K562 (cell line): ENCODE data around the gene MYBPHL. TPM values are rescaled to one million over a fixed set of nuclear protein-coding genes. Genes with fewer than 3 reads are reported as not detected.

Source experiments
- BCL6 ChIP-seq: fragments of 250-450 bp; sonication (Bioruptor Pico); IDR thresholded peaks from 2 replicates; pipeline ENCODE4 v1.4.0; 2020
- GATA2 ChIP-seq: sonication (generic); formaldehyde crosslinking; IDR thresholded peaks from 2 replicates; pipeline ENCODE4 v1.4.0; 2020; ENCODE audit warnings: mild to moderate bottlenecking, missing genetic modification reagents
- POLR2AphosphoS2 ChIP-seq: IDR thresholded peaks from 2 replicates; pipeline ENCODE4 v1.6.1; 2012; ENCODE audit warnings: low read length, improper control_type of control experiment
- RAD21 ChIP-seq, 2 experiments: fragments of 250-450 bp in 1 of 2; fragments of 450-650 bp in 1 of 2; sonication (Bioruptor Pico) in 1 of 2; formaldehyde crosslinking in 1 of 2; IDR thresholded peaks in 1 of 2; conservative IDR thresholded peaks in 1 of 2; 2 replicates each; pipeline versions ENCODE4 v1.4.0 to v1.8.0; 2020 to 2022; ENCODE audit warnings: mild to moderate bottlenecking in 2 of 2, moderate library complexity in 1 of 2
- RCOR1 ChIP-seq, 2 experiments: IDR thresholded peaks; 2 replicates each; pipeline ENCODE4 v1.6.1; 2012; ENCODE audit warnings: low read depth in 2 of 2, low read length in 2 of 2, borderline replicate concordance in 1 of 2, improper control_type of control experiment in 1 of 2
- SETDB1 ChIP-seq: IDR thresholded peaks from one replicate; pipeline ENCODE4 v1.6.1; 2012; ENCODE audit warnings: low read length, control low read depth, inconsistent platforms
- SLC30A9 ChIP-seq: fragments of 250-450 bp; sonication (Bioruptor Pico); IDR thresholded peaks from 2 replicates; pipeline ENCODE4 v1.8.0; 2022; ENCODE audit warnings: mild to moderate bottlenecking, moderate library complexity
- SRF ChIP-seq, 2 experiments: fragments of 250-450, 450-650 bp in 1 of 2; sonication (Bioruptor Pico) in 1 of 2; sonication (generic) in 1 of 2; formaldehyde crosslinking; IDR thresholded peaks; 2 replicates each; pipeline versions ENCODE4 v1.5.0 to v1.5.1; 2020 to 2022; ENCODE audit warnings: mild to moderate bottlenecking in 1 of 2, missing genetic modification reagents in 1 of 2
- TRIM28 ChIP-seq: fragments of 450-650 bp; IDR thresholded peaks from 2 replicates; pipeline ENCODE4 v1.6.1; 2017
- XRCC4 ChIP-seq: IDR thresholded peaks from one replicate; pipeline ENCODE4 v1.6.1; 2011; ENCODE audit not compliant: insufficient read depth, insufficient read length; ENCODE audit errors: extremely low read depth
- ZFX ChIP-seq: sonication (generic); formaldehyde crosslinking; IDR thresholded peaks from 2 replicates; pipeline ENCODE4 v1.8.0; 2022; ENCODE audit warnings: mild to moderate bottlenecking, missing genetic modification reagents, moderate library complexity
- ZNF583 ChIP-seq: fragments of 250-450 bp; sonication (Bioruptor Pico); IDR thresholded peaks from 2 replicates; pipeline ENCODE4 v1.4.0; 2020
- ZNF668 ChIP-seq: fragments of 250-450 bp; sonication (Bioruptor Pico); IDR thresholded peaks from 2 replicates; pipeline ENCODE4 v1.8.0; 2022; ENCODE audit warnings: mild to moderate bottlenecking, inconsistent platforms
- polyA plus RNA-seq, 8 experiments: library from polyadenylated mRNA; depleted of rRNA in 4 of 8; stranded (reverse) in 5 of 8; unstranded in 3 of 8; fragments of >200 nt; fragmentation: Nextera tagmentation in 2 of 8; fragmentation: Illumina TruSeq in 1 of 8; extraction: Ambion mirVana in 2 of 8; extraction: Trizol in 1 of 8; gene quantifications; 2 replicates each; pipeline versions ENCODE4 v1.2.1 to v1.2.3, GENCODE V29; 2011 to 2014; ENCODE audit warnings: inconsistent platforms in 1 of 8, missing spikeins in 1 of 8
- total RNA-seq, 7 experiments: library from RNA; depleted of rRNA in 6 of 7; stranded (reverse); fragments of >200 nt in 6 of 7; fragmentation: Illumina TruSeq in 2 of 7; extraction: Trizol in 2 of 7; gene quantifications; 2 replicates each; pipeline versions ENCODE4 v1.2.1 to v1.2.3, GENCODE V29; 2011 to 2021; ENCODE audit warnings: low replicate concordance in 1 of 7
- TF ChIP-seq, protein P1 (sequence below): fragments of 200-400 bp; formaldehyde crosslinking; IDR thresholded peaks from 2 replicates; pipeline ENCODE4 v1.6.1; 2017; ENCODE audit warnings: mild to moderate bottlenecking, low read depth, low read length, moderate library complexity
- TF ChIP-seq, protein P2 (sequence below), 2 experiments: fragments of 450-650 bp in 1 of 2; sonication (generic) in 1 of 2; formaldehyde crosslinking in 1 of 2; IDR thresholded peaks in 1 of 2; conservative IDR thresholded peaks in 1 of 2; 2 replicates each; pipeline versions ENCODE4 v1.6.1 to v1.8.1; 2016 to 2023; ENCODE audit warnings: mild to moderate bottlenecking in 2 of 2, moderate library complexity in 2 of 2, inconsistent platforms in 1 of 2, missing genetic modification reagents in 1 of 2
- TF ChIP-seq, protein P3 (sequence below): sonication (generic); formaldehyde crosslinking; IDR thresholded peaks from 2 replicates; pipeline ENCODE4 v1.8.0; 2022; ENCODE audit warnings: missing genetic modification reagents, mild to moderate bottlenecking, borderline replicate concordance
- TF ChIP-seq, protein P4 (sequence below): fragments of 450-650 bp; IDR thresholded peaks from 2 replicates; pipeline ENCODE4 v1.6.1; 2016
- TF ChIP-seq, protein P5 (sequence below): fragments of 450-650 bp; IDR thresholded peaks from 2 replicates; pipeline ENCODE4 v1.6.1; 2017; ENCODE audit warnings: antibody characterized with exemption, mild to moderate bottlenecking

Gene MYBPHL
- total and polyA plus RNA-seq, 9 of the 15 experiments (the other 6 are each of a cell fraction or from before 2014, with no cell fraction given) = 0.20 to 1.9 (median 0.33) TPM

DNA sequence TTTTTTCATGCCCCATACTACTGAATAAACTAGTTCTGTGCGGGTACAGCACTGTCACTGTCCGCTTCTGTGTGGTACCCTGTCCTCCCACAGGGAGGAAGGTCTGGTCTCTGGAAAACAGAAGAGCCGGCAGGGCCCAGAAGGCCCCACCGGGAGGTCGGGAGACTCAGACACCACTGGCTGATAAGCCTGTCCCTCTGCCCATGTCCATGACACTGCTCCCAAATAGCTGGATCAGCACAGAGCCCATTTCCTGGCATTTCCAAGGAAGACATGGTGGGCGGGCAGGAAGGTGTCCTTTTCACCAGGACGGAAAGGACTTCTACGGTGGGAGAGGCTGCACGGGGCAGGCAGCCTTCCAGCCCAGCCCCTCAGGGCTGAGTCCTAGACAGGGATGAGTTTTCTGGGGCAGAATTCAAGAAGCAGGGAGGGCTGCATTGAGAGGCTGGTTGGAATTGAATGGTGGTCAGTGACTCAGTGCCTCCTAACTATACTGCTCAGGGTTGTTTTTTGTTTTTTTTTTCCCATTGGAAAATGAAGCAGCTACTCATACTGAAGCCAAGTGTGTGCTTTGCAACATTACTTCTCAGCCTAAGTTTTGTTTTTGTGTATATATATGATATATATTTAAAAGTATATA is 31.0 kb downstream of the MYBPHL start (continued):
- TF ChIP-seq, protein P1, sequence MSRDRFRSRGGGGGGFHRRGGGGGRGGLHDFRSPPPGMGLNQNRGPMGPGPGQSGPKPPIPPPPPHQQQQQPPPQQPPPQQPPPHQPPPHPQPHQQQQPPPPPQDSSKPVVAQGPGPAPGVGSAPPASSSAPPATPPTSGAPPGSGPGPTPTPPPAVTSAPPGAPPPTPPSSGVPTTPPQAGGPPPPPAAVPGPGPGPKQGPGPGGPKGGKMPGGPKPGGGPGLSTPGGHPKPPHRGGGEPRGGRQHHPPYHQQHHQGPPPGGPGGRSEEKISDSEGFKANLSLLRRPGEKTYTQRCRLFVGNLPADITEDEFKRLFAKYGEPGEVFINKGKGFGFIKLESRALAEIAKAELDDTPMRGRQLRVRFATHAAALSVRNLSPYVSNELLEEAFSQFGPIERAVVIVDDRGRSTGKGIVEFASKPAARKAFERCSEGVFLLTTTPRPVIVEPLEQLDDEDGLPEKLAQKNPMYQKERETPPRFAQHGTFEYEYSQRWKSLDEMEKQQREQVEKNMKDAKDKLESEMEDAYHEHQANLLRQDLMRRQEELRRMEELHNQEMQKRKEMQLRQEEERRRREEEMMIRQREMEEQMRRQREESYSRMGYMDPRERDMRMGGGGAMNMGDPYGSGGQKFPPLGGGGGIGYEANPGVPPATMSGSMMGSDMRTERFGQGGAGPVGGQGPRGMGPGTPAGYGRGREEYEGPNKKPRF = no peak
- TF ChIP-seq, protein P2, sequence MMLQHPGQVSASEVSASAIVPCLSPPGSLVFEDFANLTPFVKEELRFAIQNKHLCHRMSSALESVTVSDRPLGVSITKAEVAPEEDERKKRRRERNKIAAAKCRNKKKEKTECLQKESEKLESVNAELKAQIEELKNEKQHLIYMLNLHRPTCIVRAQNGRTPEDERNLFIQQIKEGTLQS (IDR thresholded peaks at IDR 0.05) = no peak
- TF ChIP-seq, protein P2 (CRISPR knock-in tag; conservative IDR thresholded peaks at IDR 0.05) = 0 out of 2 replicates have a peak, but pooled peaks have one; percentile 47
- TF ChIP-seq XRCC4 (no peak), POLR2AphosphoS2 (no peak), ZFX (CRISPR knock-in tag) (0 out of 2 replicates have a peak, but pooled peaks have one; percentile 49), RAD21 (CRISPR knock-in tag; conservative IDR thresholded peaks at IDR 0.05 in 1 of 2, IDR thresholded peaks at IDR 0.05 in 1 of 2) (peak in 1 of 2 experiments; percentile 29; a peak in 2 of 4 replicates), RCOR1 (IDR thresholded peaks at IDR 0.05; ENCODE audit: borderline replicate concordance in 1 of 2, low read depth in 2 of 2, low read length in 2 of 2) (no peak), TRIM28 (no peak), SETDB1 (no peak), ZNF583 (CRISPR knock-in tag) (no peak), BCL6 (CRISPR knock-in tag) (no peak), GATA2 (CRISPR knock-in tag) (0 out of 2 replicates have a peak, but pooled peaks have one; percentile 6), ZNF668 (no peak), SRF (CRISPR knock-in tag; IDR thresholded peaks at IDR 0.05) (0 out of 4 replicates have a peak, but pooled peaks of 1 of the 2 experiments have one; percentile 18), SLC30A9 (CRISPR knock-in tag) (no peak)
- TF ChIP-seq, protein P3, sequence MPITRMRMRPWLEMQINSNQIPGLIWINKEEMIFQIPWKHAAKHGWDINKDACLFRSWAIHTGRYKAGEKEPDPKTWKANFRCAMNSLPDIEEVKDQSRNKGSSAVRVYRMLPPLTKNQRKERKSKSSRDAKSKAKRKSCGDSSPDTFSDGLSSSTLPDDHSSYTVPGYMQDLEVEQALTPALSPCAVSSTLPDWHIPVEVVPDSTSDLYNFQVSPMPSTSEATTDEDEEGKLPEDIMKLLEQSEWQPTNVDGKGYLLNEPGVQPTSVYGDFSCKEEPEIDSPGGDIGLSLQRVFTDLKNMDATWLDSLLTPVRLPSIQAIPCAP = no peak
- TF ChIP-seq, protein P4, sequence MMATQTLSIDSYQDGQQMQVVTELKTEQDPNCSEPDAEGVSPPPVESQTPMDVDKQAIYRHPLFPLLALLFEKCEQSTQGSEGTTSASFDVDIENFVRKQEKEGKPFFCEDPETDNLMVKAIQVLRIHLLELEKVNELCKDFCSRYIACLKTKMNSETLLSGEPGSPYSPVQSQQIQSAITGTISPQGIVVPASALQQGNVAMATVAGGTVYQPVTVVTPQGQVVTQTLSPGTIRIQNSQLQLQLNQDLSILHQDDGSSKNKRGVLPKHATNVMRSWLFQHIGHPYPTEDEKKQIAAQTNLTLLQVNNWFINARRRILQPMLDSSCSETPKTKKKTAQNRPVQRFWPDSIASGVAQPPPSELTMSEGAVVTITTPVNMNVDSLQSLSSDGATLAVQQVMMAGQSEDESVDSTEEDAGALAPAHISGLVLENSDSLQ = peak; percentile 80
- TF ChIP-seq, protein P5, sequence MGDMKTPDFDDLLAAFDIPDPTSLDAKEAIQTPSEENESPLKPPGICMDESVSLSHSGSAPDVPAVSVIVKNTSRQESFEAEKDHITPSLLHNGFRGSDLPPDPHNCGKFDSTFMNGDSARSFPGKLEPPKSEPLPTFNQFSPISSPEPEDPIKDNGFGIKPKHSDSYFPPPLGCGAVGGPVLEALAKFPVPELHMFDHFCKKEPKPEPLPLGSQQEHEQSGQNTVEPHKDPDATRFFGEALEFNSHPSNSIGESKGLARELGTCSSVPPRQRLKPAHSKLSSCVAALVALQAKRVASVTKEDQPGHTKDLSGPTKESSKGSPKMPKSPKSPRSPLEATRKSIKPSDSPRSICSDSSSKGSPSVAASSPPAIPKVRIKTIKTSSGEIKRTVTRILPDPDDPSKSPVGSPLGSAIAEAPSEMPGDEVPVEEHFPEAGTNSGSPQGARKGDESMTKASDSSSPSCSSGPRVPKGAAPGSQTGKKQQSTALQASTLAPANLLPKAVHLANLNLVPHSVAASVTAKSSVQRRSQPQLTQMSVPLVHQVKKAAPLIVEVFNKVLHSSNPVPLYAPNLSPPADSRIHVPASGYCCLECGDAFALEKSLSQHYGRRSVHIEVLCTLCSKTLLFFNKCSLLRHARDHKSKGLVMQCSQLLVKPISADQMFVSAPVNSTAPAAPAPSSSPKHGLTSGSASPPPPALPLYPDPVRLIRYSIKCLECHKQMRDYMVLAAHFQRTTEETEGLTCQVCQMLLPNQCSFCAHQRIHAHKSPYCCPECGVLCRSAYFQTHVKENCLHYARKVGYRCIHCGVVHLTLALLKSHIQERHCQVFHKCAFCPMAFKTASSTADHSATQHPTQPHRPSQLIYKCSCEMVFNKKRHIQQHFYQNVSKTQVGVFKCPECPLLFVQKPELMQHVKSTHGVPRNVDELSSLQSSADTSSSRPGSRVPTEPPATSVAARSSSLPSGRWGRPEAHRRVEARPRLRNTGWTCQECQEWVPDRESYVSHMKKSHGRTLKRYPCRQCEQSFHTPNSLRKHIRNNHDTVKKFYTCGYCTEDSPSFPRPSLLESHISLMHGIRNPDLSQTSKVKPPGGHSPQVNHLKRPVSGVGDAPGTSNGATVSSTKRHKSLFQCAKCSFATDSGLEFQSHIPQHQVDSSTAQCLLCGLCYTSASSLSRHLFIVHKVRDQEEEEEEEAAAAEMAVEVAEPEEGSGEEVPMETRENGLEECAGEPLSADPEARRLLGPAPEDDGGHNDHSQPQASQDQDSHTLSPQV = no peak
